Muscle of leg (tissue), 11 donors: Measurements from ENCODE around the gene MAPK4. TPM values are rescaled to one million over a fixed set of nuclear protein-coding genes. Genes with fewer than 3 reads are reported as not detected.

Experiments
- DNase-seq: peaks from one replicate; pipeline ENCODE4 v3.0.0; 2013
- H3K27ac ChIP-seq: one replicate; pipeline ENCODE4 v1.5.1; 2013; ENCODE audit warnings: mild to moderate bottlenecking, low read length, control low read depth
- H3K27me3 ChIP-seq: one replicate; pipeline ENCODE4 v1.6.1; 2013; ENCODE audit warnings: low read length; ENCODE audit not compliant: control insufficient read depth, insufficient read depth
- H3K36me3 ChIP-seq: one replicate; pipeline ENCODE4 v1.6.1; 2013; ENCODE audit warnings: low read length; ENCODE audit not compliant: control insufficient read depth, insufficient read depth
- H3K4me1 ChIP-seq: one replicate; pipeline ENCODE4 v1.6.1; 2013; ENCODE audit warnings: low read length; ENCODE audit not compliant: control insufficient read depth, insufficient read depth
- H3K4me3 ChIP-seq: one replicate; pipeline ENCODE4 v1.5.1; 2013; ENCODE audit warnings: low read length, control low read depth
- H3K9me3 ChIP-seq: replicated peaks from 2 replicates; pipeline ENCODE4 v1.6.1; 2013; ENCODE audit warnings: low read depth, low read length; ENCODE audit not compliant: control insufficient read depth
- WGBS: methylation state at CpG from one replicate; pipeline ENCODE4 v1.1.5; 2013; ENCODE audit warnings: missing lambda C conversion rate; ENCODE audit not compliant: insufficient coverage; 5-methylcytosine and 5-hydroxymethylcytosine counted together
- polyA plus RNA-seq, 8 donors: library from polyadenylated mRNA; unstranded; fragments of 120-200 nt; gene quantifications; one replicate each; pipeline versions ENCODE4 v1.2.1 to v1.2.3, GENCODE V29; 2013; ENCODE audit warnings: inconsistent platforms in 1 of 8, low replicate concordance in 1 of 8; ENCODE audit not compliant: insufficient read length in 8 of 8, insufficient read depth in 1 of 8
- total RNA-seq: library from RNA; stranded (reverse); fragments of 120-200 nt; gene quantifications from one replicate; pipeline ENCODE4 v1.2.4, GENCODE V29; 2013

The MAPK4 gene
- total and polyA plus RNA-seq, 9 donors, result 4.2 to 9.6 (median 4.8) TPM

GRCh38 chr18:50661013-50661412, 101.1 kb downstream of the MAPK4 start:
- Histone ChIP-seq H3K27me3 (no peaks in the 10 kb centered on the region), H3K4me1 (peaks cover 38% of the 10 kb centered on the region), H3K36me3 (no peaks in the 10 kb centered on the region), H3K4me3 (no peak overlapping the region), H3K9me3 (peaks cover 6% of the 10 kb centered on the region), H3K27ac (no peak overlapping the region)
- DNase-seq, result no peak
- 80% methylated on average over 1 of the region's 1 CpG for WGBS

- Histone ChIP-seq H3K9me3 (peaks cover 6% of the 10 kb centered on the region), H3K27me3 (no peaks in the 10 kb centered on the region), H3K4me3 (no peak overlapping the region), H3K4me1 (peaks cover 33% of the 10 kb centered on the region), H3K36me3 (no peaks in the 10 kb centered on the region), H3K27ac (no peak overlapping the region)
- no CpG with 5 or more reads among the region's 3 CpGs for WGBS
- no peak for DNase-seq
Measured at GRCh38 chr18:50662177-50662576, 102.3 kb downstream of the MAPK4 start.

GRCh38 chr18:50662775-50663383, 103.0 kb downstream of the MAPK4 start:
- H3K36me3 ChIP-seq, result no peaks in the 10 kb centered on the region
- peaks cover 30% of the 10 kb centered on the region for H3K4me1 ChIP-seq
- H3K27ac ChIP-seq, result no peak overlapping the region
- 45% methylated on average over 7 of the region's 10 CpGs for WGBS
- DNase-seq, result peak; percentile 27
- peaks cover 6% of the 10 kb centered on the region for H3K9me3 ChIP-seq
- no peak overlapping the region for H3K4me3 ChIP-seq
- H3K27me3 ChIP-seq, result no peaks in the 10 kb centered on the region

GRCh38 chr18:50663626-50664441, 103.9 kb downstream of the MAPK4 start:
- Histone ChIP-seq H3K9me3 (peaks cover 6% of the 10 kb centered on the region), H3K4me3 (no peak overlapping the region), H3K27me3 (no peaks in the 10 kb centered on the region), H3K27ac (no peak overlapping the region), H3K4me1 (peaks cover 25% of the 10 kb centered on the region), H3K36me3 (no peaks in the 10 kb centered on the region)
- 93% methylated on average over 39 of the region's 40 CpGs for WGBS
- DNase-seq, result no peak

GRCh38 chr18:50665015-50665414, 105.1 kb downstream of the MAPK4 start:
- 0% methylated on average over 1 of the region's 6 CpGs for WGBS
- peaks cover 17% of the 10 kb centered on the region for H3K4me1 ChIP-seq
- peaks cover 6% of the 10 kb centered on the region for H3K9me3 ChIP-seq
- H3K36me3 ChIP-seq, result no peaks in the 10 kb centered on the region
- no peak overlapping the region for H3K27ac ChIP-seq
- DNase-seq, result no peak
- H3K27me3 ChIP-seq, result no peaks in the 10 kb centered on the region
- H3K4me3 ChIP-seq, result no peak overlapping the region

GRCh38 chr18:50665519-50665918, 105.6 kb downstream of the MAPK4 start:
- Histone ChIP-seq H3K4me3 (no peak overlapping the region), H3K4me1 (peaks cover 17% of the 10 kb centered on the region), H3K27ac (no peak overlapping the region), H3K9me3 (peaks cover 6% of the 10 kb centered on the region), H3K27me3 (no peaks in the 10 kb centered on the region), H3K36me3 (no peaks in the 10 kb centered on the region)
- peak; percentile 25 for DNase-seq

GRCh38 chr18:50666536-50666935, 106.6 kb downstream of the MAPK4 start:
- no peaks in the 10 kb centered on the region for H3K36me3 ChIP-seq
- H3K9me3 ChIP-seq, result peaks cover 6% of the 10 kb centered on the region
- DNase-seq, result no peak
- peaks cover 17% of the 10 kb centered on the region for H3K4me1 ChIP-seq
- no peak overlapping the region for H3K4me3 ChIP-seq
- 100% methylated on average over 1 of the region's 4 CpGs for WGBS
- no peaks in the 10 kb centered on the region for H3K27me3 ChIP-seq
- no peak overlapping the region for H3K27ac ChIP-seq

- Histone ChIP-seq H3K4me3 (no peak overlapping the region), H3K27me3 (no peaks in the 10 kb centered on the region), H3K36me3 (no peaks in the 10 kb centered on the region), H3K9me3 (no peaks in the 10 kb centered on the region), H3K4me1 (peaks cover 5% of the 10 kb centered on the region), H3K27ac (no peak overlapping the region)
- DNase-seq, result no peak
- 45% methylated on average over 2 of the region's 3 CpGs for WGBS
Measured at GRCh38 chr18:50671376-50671775, 111.5 kb downstream of the MAPK4 start.

- H3K4me3 ChIP-seq, result no peak overlapping the region
- DNase-seq, result no peak
- no peaks in the 10 kb centered on the region for H3K27me3 ChIP-seq
- H3K9me3 ChIP-seq, result no peaks in the 10 kb centered on the region
- H3K27ac ChIP-seq, result no peak overlapping the region
- no peaks in the 10 kb centered on the region for H3K36me3 ChIP-seq
- WGBS, result 63% methylated on average over 8 of the region's 10 CpGs
- peaks cover 5% of the 10 kb centered on the region for H3K4me1 ChIP-seq
Measured at GRCh38 chr18:50674307-50674980, 114.6 kb downstream of the MAPK4 start.

- H3K27me3 ChIP-seq, result no peaks in the 10 kb centered on the region
- H3K36me3 ChIP-seq, result no peaks in the 10 kb centered on the region
- DNase-seq, result no peak
- H3K4me3 ChIP-seq, result no peak overlapping the region
- no peaks in the 10 kb centered on the region for H3K9me3 ChIP-seq
- H3K27ac ChIP-seq, result no peak overlapping the region
- WGBS, result 69% methylated on average over 1 of the region's 6 CpGs
- H3K4me1 ChIP-seq, result peaks cover 5% of the 10 kb centered on the region
Measured at GRCh38 chr18:50675043-50675442, 115.2 kb downstream of the MAPK4 start.
